ENCODE data around the gene P2RX3. TPM values are rescaled to one million over a fixed set of nuclear protein-coding genes. Genes with fewer than 3 reads are reported as not detected.

P2RX3 gene
- total RNA-seq, 2 donors from 2014 or later, result not detected

GRCh38 chr11:57386178-57386940 is 48.2 kb downstream of the P2RX3 start:
- no peaks in the 10 kb centered on the region for H3K4me1 Mint-ChIP-seq
- H3K9ac ChIP-seq (ENCODE audit: extremely low read depth, low read length, poor library complexity, severe bottlenecking), result no peak overlapping the region
- TF ChIP-seq CTCF (conservative IDR thresholded peaks at IDR 0.05), result no peak
- H3K9me3 ChIP-seq (ENCODE audit: control insufficient read depth, low read length), result no peaks in the 10 kb centered on the region
- no peak overlapping the region for H3K4me3 ChIP-seq (ENCODE audit: low read length)
- H3K4me3 Mint-ChIP-seq, result no peak overlapping the region
- no peaks in the 10 kb centered on the region for H3K4me1 ChIP-seq (ENCODE audit: control insufficient read depth, insufficient read depth, low read length)
- DNase-seq, result no peak
- peaks cover 69% of the 10 kb centered on the region for H3K27me3 ChIP-seq (ENCODE audit: control insufficient read depth, insufficient read depth, low read length, poor library complexity, severe bottlenecking)
- no peaks in the 10 kb centered on the region for H3K36me3 Mint-ChIP-seq (ENCODE audit: low read depth)
- peaks cover 57% of the 10 kb centered on the region for H3K27me3 Mint-ChIP-seq (ENCODE audit: insufficient read depth)
- no peak overlapping the region for H3K27ac Mint-ChIP-seq
- H3K36me3 ChIP-seq (ENCODE audit: control insufficient read depth, insufficient read depth, low read length), result no peaks in the 10 kb centered on the region
- no peaks in the 10 kb centered on the region for H3K9me3 Mint-ChIP-seq
- no peak overlapping the region for H3K27ac ChIP-seq (ENCODE audit: low read depth, low read length)
- WGBS, 2 experiments (ENCODE audit: insufficient coverage in 1 of 2, insufficient read length in 1 of 2), result 89 to 93% methylated on average over 4 to 5 of the region's 5 CpGs

- no peak for TF ChIP-seq CTCF (conservative IDR thresholded peaks at IDR 0.05)
- no peak for DNase-seq
- WGBS, 2 experiments (ENCODE audit: insufficient coverage in 1 of 2, insufficient read length in 1 of 2), result 82 to 88% methylated on average over 12 to 16 of the region's 16 CpGs
- Histone ChIP-seq H3K9me3 (ENCODE audit: control insufficient read depth, low read length) (no peaks in the 10 kb centered on the region), H3K9ac (ENCODE audit: extremely low read depth, low read length, poor library complexity, severe bottlenecking) (no peak overlapping the region), H3K36me3 (ENCODE audit: control insufficient read depth, insufficient read depth, low read length) (no peaks in the 10 kb centered on the region), H3K4me1 (ENCODE audit: control insufficient read depth, insufficient read depth, low read length) (no peaks in the 10 kb centered on the region), H3K4me3 (ENCODE audit: low read length) (no peak overlapping the region), H3K27me3 (ENCODE audit: control insufficient read depth, insufficient read depth, low read length, poor library complexity, severe bottlenecking) (peaks cover 73% of the 10 kb centered on the region), H3K27ac (ENCODE audit: low read depth, low read length) (no peak overlapping the region)
- Mint-ChIP-seq H3K36me3 (ENCODE audit: low read depth) (no peaks in the 10 kb centered on the region), H3K4me1 (no peaks in the 10 kb centered on the region), H3K27ac (no peak overlapping the region), H3K27me3 (ENCODE audit: insufficient read depth) (peaks cover 53% of the 10 kb centered on the region), H3K4me3 (no peak overlapping the region), H3K9me3 (no peaks in the 10 kb centered on the region)
Observed at GRCh38 chr11:57387289-57388030, 49.3 kb downstream of the P2RX3 start.

GRCh38 chr11:57390535-57390934 is 52.4 kb downstream of the P2RX3 start, which contains the start of gene PRG2:
Gene PRG2, minus strand, starts transcription at chr11:57390650. Its CDS starts 706 bp downstream, at chr11:57389944.
- Histone ChIP-seq H3K36me3 (ENCODE audit: control insufficient read depth, insufficient read depth, low read length) (no peaks in the 10 kb centered on the region), H3K27me3 (ENCODE audit: control insufficient read depth, insufficient read depth, low read length, poor library complexity, severe bottlenecking) (peaks cover 87% of the 10 kb centered on the region), H3K4me1 (ENCODE audit: control insufficient read depth, insufficient read depth, low read length) (no peaks in the 10 kb centered on the region), H3K9ac (ENCODE audit: extremely low read depth, low read length, poor library complexity, severe bottlenecking) (no peak within 1 kb of the TSS), H3K9me3 (ENCODE audit: control insufficient read depth, low read length) (no peaks in the 10 kb centered on the region), H3K4me3 (ENCODE audit: low read length) (no peak within 1 kb of the TSS), H3K27ac (ENCODE audit: low read depth, low read length) (no peak within 1 kb of the TSS)
- no peak for TF ChIP-seq CTCF (conservative IDR thresholded peaks at IDR 0.05)
- Mint-ChIP-seq H3K4me3 (no peak within 1 kb of the TSS), H3K4me1 (no peaks in the 10 kb centered on the region), H3K36me3 (ENCODE audit: low read depth) (no peaks in the 10 kb centered on the region), H3K27ac (no peak within 1 kb of the TSS), H3K9me3 (no peaks in the 10 kb centered on the region), H3K27me3 (ENCODE audit: insufficient read depth) (peaks cover 62% of the 10 kb centered on the region)
- no peak for DNase-seq
- 75 to 79% methylated on average over 1 to 2 of the region's 2 CpGs for WGBS, 2 experiments (ENCODE audit: insufficient coverage in 1 of 2, insufficient read length in 1 of 2)

Measured in endodermal cell (in vitro differentiated cells).